ENCODE measurements around the gene IFRD1.

Gene IFRD1

DNA sequence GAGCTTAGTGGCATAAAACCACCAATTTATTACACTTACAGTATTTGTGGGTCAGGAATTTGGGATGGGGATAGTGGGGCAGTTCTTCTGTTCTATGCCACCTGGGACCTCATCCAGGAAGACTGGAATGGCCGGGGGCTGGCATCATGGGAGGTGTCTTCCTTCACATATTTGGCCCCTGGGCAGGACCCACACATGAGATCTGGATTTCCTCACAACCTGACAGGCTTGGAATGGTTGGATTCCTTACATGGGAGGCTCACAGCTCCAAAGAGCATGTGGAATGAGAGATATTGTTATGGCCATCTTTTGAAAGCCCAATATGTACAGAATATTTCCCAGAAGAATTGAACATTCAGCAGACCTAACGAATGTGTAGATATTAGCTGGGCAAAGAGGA lies 52.4 kb downstream of the IFRD1 start:
- Histone ChIP-seq H3K27ac (ENCODE audit: low read depth, low read length, severe bottlenecking) (no peak overlapping the region), H3K4me1 (ENCODE audit: control insufficient read depth, insufficient read depth, low read length, poor library complexity, severe bottlenecking) (peaks cover 6% of the 10 kb centered on the region), H3K9me3 (ENCODE audit: control insufficient read depth, low read length) (no peaks in the 10 kb centered on the region), H3K36me3 (ENCODE audit: control insufficient read depth, insufficient read depth, low read length) (no peaks in the 10 kb centered on the region), H3K4me3 (ENCODE audit: extremely low read depth, insufficient read depth, low read length, poor library complexity, severe bottlenecking) (no peak overlapping the region)
- WGBS, 2 experiments (ENCODE audit: insufficient coverage in 2 of 2): 100% methylated on average over 1 to 2 of the region's 2 CpGs

DNA sequence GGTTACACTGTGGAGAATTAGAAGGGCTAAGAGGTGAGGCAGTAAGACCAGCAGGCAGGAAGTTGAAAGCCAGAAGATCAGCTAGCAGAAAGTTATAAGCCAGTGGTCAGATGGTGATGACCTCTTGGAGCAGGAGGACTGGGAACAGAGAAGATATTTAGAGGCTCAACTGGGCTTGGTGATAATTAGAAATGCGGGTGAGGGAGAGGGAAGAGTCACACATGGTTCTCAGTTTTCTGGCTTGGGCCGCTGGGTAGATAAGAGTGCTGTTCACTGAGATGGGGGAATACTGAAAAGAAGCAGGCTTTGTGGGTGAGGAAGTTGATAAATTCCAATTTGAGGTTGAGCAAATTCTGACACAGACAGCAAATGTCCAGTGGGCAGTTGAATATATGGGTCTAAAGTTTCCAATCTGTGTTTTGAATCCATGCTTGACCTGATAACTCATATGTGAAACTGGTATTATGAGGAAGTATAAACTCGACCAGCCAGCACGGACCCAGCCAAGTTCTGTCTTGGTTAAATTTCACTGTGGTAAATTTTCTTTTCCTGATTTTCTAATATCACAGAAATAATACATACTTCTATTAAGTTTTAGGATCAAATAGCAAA lies 53.2 kb downstream of the IFRD1 start:
- Histone ChIP-seq H3K4me1 (ENCODE audit: control insufficient read depth, insufficient read depth, low read length, poor library complexity, severe bottlenecking) (peaks cover 6% of the 10 kb centered on the region), H3K27ac (ENCODE audit: low read depth, low read length, severe bottlenecking) (no peak overlapping the region), H3K4me3 (ENCODE audit: extremely low read depth, insufficient read depth, low read length, poor library complexity, severe bottlenecking) (no peak overlapping the region), H3K9me3 (ENCODE audit: control insufficient read depth, low read length) (no peaks in the 10 kb centered on the region), H3K36me3 (ENCODE audit: control insufficient read depth, insufficient read depth, low read length) (no peaks in the 10 kb centered on the region)
- 83 to 93% methylated on average over 2 of the region's 4 CpGs for WGBS, 2 experiments (ENCODE audit: insufficient coverage in 2 of 2)

DNA sequence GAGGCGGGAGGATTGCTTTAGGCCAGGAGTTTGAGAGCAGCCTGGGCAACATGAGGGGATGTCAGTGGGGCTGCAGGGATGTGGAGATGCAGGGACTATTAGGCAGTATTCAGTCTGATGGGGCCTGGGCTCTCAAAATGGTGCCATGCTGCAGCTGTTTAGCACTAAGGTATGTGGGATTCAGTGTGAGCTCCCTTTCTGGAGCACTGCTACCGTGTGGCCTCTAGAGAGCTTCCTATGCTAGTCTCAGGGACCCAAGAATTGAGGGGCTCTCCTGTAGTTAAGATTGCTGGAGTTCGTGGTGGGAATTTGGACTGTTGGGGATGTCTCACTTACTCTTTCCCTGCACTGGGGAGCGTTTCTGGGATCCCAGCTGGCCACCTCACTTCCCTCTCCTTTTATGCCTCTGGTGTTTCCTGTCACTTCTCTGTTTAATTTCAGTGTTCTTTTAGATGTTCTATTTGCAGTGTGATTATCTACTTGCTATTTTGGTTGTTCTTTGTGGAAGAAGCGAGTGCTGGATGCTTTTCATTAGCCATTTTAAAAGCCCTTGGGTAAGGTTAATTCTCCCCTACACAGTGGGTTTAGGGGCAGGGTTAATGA lies 53.9 kb downstream of the IFRD1 start:
- no peak overlapping the region for H3K4me3 ChIP-seq (ENCODE audit: extremely low read depth, insufficient read depth, low read length, poor library complexity, severe bottlenecking)
- H3K4me1 ChIP-seq (ENCODE audit: control insufficient read depth, insufficient read depth, low read length, poor library complexity, severe bottlenecking): peaks cover 6% of the 10 kb centered on the region
- H3K36me3 ChIP-seq (ENCODE audit: control insufficient read depth, insufficient read depth, low read length): no peaks in the 10 kb centered on the region
- WGBS, 2 experiments (ENCODE audit: insufficient coverage in 2 of 2): 92 to 100% methylated on average over 1 to 2 of the region's 5 CpGs
- no peaks in the 10 kb centered on the region for H3K9me3 ChIP-seq (ENCODE audit: control insufficient read depth, low read length)
- no peak overlapping the region for H3K27ac ChIP-seq (ENCODE audit: low read depth, low read length, severe bottlenecking)

DNA sequence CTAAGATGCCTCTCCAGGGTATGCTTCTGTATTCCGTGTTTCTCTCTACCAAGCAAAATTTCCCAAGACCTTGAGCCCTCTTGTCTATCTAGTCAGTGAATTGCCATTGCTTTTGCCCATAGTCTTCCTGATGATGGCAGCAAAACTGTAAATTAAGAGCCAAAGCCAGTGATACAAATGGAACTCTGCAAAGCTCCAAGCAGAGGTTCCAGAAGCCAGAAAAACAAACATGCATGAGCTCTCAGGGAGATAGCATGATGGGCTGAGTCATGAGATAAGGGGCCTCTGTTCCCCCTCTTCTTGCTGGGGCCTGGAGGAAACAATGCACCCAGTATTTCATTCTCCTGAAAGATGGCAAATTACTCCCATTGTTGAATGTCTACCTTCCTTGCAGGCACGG lies 55.2 kb downstream of the IFRD1 start:
- 83 to 85% methylated on average over 1 to 2 of the region's 2 CpGs for WGBS, 2 experiments (ENCODE audit: insufficient coverage in 2 of 2)
- Histone ChIP-seq H3K4me3 (ENCODE audit: extremely low read depth, insufficient read depth, low read length, poor library complexity, severe bottlenecking) (no peak overlapping the region), H3K27ac (ENCODE audit: low read depth, low read length, severe bottlenecking) (no peak overlapping the region), H3K9me3 (ENCODE audit: control insufficient read depth, low read length) (no peaks in the 10 kb centered on the region), H3K36me3 (ENCODE audit: control insufficient read depth, insufficient read depth, low read length) (no peaks in the 10 kb centered on the region), H3K4me1 (ENCODE audit: control insufficient read depth, insufficient read depth, low read length, poor library complexity, severe bottlenecking) (peaks cover 15% of the 10 kb centered on the region)

DNA sequence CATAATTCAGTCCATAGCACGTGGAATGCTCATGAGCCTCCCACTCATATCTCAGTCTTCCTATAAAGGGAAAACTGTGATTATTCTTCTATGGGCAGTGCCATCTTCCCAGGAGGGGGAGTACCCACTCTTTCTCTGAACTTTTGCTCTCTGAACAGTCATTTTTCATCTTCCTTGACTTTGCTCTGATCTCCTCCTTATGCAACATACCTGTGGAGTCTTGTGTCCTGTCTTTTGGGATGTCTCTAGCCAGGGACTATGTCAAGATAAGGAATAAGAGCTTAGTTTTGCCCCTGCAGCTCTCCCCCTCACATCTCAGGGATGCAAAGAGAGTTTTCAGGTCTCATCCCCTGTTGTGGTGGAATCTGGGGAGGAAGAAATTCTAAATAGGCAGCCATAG lies 58.1 kb downstream of the IFRD1 start:
- no peaks in the 10 kb centered on the region for H3K9me3 ChIP-seq (ENCODE audit: control insufficient read depth, low read length)
- peaks cover 16% of the 10 kb centered on the region for H3K4me1 ChIP-seq (ENCODE audit: control insufficient read depth, insufficient read depth, low read length, poor library complexity, severe bottlenecking)
- no peak overlapping the region for H3K4me3 ChIP-seq (ENCODE audit: extremely low read depth, insufficient read depth, low read length, poor library complexity, severe bottlenecking)
- WGBS, 2 experiments (ENCODE audit: insufficient coverage in 2 of 2): no CpG with 5 or more reads among the region's 1 CpG
- no peak overlapping the region for H3K27ac ChIP-seq (ENCODE audit: low read depth, low read length, severe bottlenecking)
- H3K36me3 ChIP-seq (ENCODE audit: control insufficient read depth, insufficient read depth, low read length): no peaks in the 10 kb centered on the region

DNA sequence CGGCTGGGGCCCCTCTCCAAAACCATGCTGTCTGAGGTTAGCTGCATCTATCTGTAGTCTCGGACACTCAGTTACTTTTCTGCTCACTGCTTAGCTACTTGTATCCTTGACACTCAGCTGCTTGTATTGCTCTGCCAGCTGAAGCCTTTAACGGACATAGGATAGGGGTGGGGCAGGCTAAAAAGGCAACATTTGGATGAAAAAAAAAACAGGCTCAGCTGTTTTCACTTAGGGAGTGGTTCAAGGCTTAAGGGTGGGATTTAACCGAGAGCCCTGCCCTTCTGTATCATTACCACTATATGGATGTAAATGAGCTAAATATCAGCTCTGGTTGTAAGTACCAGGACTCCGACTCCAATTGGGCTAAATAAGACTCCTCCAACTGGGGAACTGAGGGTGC lies 59.1 kb downstream of the IFRD1 start:
- Histone ChIP-seq H3K4me3 (ENCODE audit: extremely low read depth, insufficient read depth, low read length, poor library complexity, severe bottlenecking) (no peak overlapping the region), H3K27ac (ENCODE audit: low read depth, low read length, severe bottlenecking) (no peak overlapping the region), H3K9me3 (ENCODE audit: control insufficient read depth, low read length) (no peaks in the 10 kb centered on the region), H3K36me3 (ENCODE audit: control insufficient read depth, insufficient read depth, low read length) (no peaks in the 10 kb centered on the region), H3K4me1 (ENCODE audit: control insufficient read depth, insufficient read depth, low read length, poor library complexity, severe bottlenecking) (peaks cover 16% of the 10 kb centered on the region)
- WGBS, 2 experiments (ENCODE audit: insufficient coverage in 2 of 2): 93 to 100% methylated on average over 2 to 3 of the region's 5 CpGs

DNA sequence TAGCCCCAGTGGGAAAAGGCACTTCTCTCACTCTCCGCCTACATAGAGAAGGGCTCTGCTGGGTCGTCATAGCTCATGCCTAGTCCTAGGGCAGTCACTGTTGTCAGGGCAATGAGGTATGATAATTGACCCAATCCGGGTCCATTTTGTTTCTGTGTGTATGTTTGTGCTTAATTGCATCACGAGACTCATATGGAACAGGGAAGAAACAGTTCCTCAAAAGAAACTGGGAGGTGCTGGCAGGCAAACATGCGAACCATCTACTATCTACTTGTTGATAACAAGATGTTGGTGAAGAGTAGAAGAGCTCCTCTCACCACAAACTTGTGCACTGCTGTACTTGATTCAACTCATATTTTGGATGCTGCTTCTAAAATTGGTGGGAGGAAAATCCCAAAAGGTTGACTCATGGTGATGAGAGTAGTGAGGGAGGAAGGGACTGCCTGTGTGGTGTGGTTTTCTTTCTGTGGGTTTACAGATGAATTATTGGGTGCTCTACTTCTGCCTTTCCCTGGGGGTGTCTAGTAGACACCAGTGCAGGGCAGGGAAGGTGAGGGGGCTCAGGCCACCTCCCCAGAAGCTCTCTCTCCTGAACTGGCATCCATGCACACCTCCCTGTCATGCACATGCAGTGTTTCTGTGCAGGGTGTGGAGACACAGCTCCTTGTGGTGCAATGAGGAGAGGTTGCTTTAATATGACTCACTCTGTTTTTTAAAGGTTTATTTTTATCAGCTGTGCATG lies 59.9 kb downstream of the IFRD1 start:
- Histone ChIP-seq H3K27ac (ENCODE audit: low read depth, low read length, severe bottlenecking) (no peak overlapping the region), H3K4me1 (ENCODE audit: control insufficient read depth, insufficient read depth, low read length, poor library complexity, severe bottlenecking) (peaks cover 16% of the 10 kb centered on the region), H3K4me3 (ENCODE audit: extremely low read depth, insufficient read depth, low read length, poor library complexity, severe bottlenecking) (no peak overlapping the region), H3K9me3 (ENCODE audit: control insufficient read depth, low read length) (no peaks in the 10 kb centered on the region), H3K36me3 (ENCODE audit: control insufficient read depth, insufficient read depth, low read length) (no peaks in the 10 kb centered on the region)
- 88 to 93% methylated on average over 3 to 4 of the region's 5 CpGs for WGBS, 2 experiments (ENCODE audit: insufficient coverage in 2 of 2)

DNA sequence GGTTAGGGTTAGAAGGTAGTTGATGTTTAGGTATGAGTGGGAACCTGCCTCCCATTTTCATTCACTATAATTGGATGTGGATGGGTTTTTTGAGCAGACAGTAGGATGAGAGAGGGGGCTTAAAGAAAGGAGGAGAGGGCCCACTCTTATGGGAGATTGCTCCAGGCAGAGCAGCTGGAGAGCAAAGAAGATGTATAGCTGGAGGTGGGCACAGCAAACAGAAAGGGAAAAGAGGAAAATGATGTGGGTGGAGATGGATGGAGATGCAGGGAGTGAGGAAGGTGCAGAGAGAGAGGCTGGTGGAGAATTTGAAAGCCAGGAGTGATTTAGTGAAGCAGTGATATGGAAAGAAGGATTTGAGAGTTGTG lies 60.5 kb downstream of the IFRD1 start:
- Histone ChIP-seq H3K9me3 (ENCODE audit: control insufficient read depth, low read length) (no peaks in the 10 kb centered on the region), H3K36me3 (ENCODE audit: control insufficient read depth, insufficient read depth, low read length) (no peaks in the 10 kb centered on the region), H3K27ac (ENCODE audit: low read depth, low read length, severe bottlenecking) (no peak overlapping the region), H3K4me3 (ENCODE audit: extremely low read depth, insufficient read depth, low read length, poor library complexity, severe bottlenecking) (no peak overlapping the region), H3K4me1 (ENCODE audit: control insufficient read depth, insufficient read depth, low read length, poor library complexity, severe bottlenecking) (peaks cover 11% of the 10 kb centered on the region)

DNA sequence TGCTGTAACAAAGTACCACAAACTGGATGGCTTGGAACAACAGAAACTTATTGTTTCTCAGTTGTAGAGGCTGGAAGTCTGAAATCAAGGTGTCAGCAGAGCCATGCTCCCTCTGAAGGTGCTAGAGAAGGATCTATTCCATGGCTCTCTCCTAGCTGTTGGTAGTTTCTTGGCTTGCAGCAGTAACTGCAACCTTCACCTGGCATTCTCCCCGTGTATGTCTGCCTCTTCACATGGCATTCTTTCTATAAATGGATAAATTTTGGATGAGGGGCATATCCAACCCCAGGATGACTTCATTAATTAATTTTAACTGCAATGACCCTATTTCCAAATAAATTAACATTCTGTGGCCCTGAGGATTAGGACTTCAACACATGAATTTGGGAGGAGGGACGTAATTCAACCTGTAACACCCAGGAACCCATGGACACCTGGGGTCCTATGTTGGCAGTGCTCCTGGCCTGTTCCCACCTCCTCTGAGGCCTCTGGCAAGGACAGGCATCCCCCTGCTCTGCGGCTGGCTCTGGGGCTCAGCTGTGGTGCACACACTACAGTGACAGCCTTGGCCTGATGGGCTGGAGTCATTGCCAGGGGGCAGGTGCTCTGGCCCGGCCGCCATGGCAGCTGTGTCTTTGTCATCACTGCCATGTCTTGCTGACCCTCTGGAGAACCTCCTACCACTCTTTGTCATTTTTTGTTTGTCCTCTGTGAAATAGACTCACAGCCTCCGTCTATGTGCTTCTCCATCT lies 61.4 kb downstream of the IFRD1 start:
- Histone ChIP-seq H3K4me3 (ENCODE audit: extremely low read depth, insufficient read depth, low read length, poor library complexity, severe bottlenecking) (no peak overlapping the region), H3K27ac (ENCODE audit: low read depth, low read length, severe bottlenecking) (no peak overlapping the region), H3K4me1 (ENCODE audit: control insufficient read depth, insufficient read depth, low read length, poor library complexity, severe bottlenecking) (peaks cover 10% of the 10 kb centered on the region), H3K9me3 (ENCODE audit: control insufficient read depth, low read length) (no peaks in the 10 kb centered on the region), H3K36me3 (ENCODE audit: control insufficient read depth, insufficient read depth, low read length) (no peaks in the 10 kb centered on the region)
- 84 to 89% methylated on average over 4 of the region's 6 CpGs for WGBS, 2 experiments (ENCODE audit: insufficient coverage in 2 of 2)

DNA sequence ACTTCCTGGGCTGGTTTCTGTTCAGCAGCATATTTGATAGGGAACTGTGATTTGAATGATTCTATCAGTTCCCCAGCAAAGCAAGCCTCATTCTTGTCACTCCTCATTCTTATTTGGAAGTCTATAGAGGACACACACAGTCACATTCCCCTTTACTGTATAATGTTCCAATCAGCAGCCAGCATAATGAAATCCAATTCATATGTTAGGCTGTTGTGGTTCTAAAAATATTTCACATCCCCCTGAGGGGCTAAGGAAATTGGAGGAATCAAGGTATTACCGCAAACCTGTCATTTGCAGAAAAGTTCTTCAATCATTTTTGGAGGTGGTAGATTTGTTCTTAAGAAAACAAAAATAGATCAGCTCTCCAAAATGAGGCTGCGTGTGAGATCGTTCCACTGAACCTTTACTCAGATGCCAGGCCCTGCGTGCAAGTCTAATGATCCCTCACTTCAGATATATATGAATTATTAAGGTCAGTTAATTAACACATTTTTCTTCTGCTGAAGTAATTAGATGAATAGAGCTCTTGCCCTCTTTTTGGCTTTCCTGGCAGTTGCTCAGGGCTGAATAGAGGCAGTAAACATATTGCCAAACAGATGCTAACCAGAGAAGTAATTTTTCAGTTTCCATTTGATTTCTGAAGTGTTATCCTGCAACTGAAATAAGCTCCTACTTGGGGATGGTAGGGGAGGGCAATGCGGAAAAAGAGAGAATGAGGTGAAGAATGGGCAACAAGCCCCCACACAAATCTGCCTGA lies 62.4 kb downstream of the IFRD1 start:
- WGBS, 2 experiments (ENCODE audit: insufficient coverage in 2 of 2): 100% methylated on average over 1 of the region's 5 CpGs; no CpG with 5 or more reads in 1 of the 2 experiments
- no peaks in the 10 kb centered on the region for H3K36me3 ChIP-seq (ENCODE audit: control insufficient read depth, insufficient read depth, low read length)
- no peak overlapping the region for H3K4me3 ChIP-seq (ENCODE audit: extremely low read depth, insufficient read depth, low read length, poor library complexity, severe bottlenecking)
- H3K4me1 ChIP-seq (ENCODE audit: control insufficient read depth, insufficient read depth, low read length, poor library complexity, severe bottlenecking): peaks cover 10% of the 10 kb centered on the region
- no peak overlapping the region for H3K27ac ChIP-seq (ENCODE audit: low read depth, low read length, severe bottlenecking)
- no peaks in the 10 kb centered on the region for H3K9me3 ChIP-seq (ENCODE audit: control insufficient read depth, low read length)

All from mesodermal cell (in vitro differentiated cells).